Panc1 (cell line): ENCODE data around the gene HMCN2. TPM values are rescaled to one million over a fixed set of nuclear protein-coding genes. Genes with fewer than 3 reads are reported as not detected.

Experiments
- ATAC-seq: fragments of 200-7000 bp; cut with Tn5 transposase; 2 replicates; pipeline ENCODE4 v1.9.1; 2020; ENCODE audit warnings: mild to moderate bottlenecking, moderate library complexity
- BruUV-seq: library from RNA; stranded (reverse); fragments of 400-500 nt; replicated peaks from 2 replicates; lab custom pipeline; 2021; lab: Mats Ljungman, UMichigan
- CTCF ChIA-PET: fragments of 300-600 bp; sonication (Branson Sonifier 250); formaldehyde crosslinking; loops from one replicate; lab custom pipeline; 2022; ENCODE audit warnings: antibody characterized with exemption; lab: Charles Lee
- POLR2A ChIA-PET: fragments of 300-600 bp; sonication (Branson Sonifier 250); formaldehyde crosslinking; loops from one replicate; lab custom pipeline; 2022; ENCODE audit warnings: antibody characterized with exemption; lab: Charles Lee
- DNase-seq: peaks from one replicate; pipeline ENCODE4 v3.0.0-alpha.2; 2010; ENCODE audit warnings: low read depth, low spot score
- H3K27ac ChIP-seq: 2 replicates; pipeline ENCODE4 v1.5.1; 2011; ENCODE audit warnings: mild to moderate bottlenecking, low read length, inconsistent platforms
- H3K27me3 ChIP-seq: fragments of 200-500 bp; sonication (Bioruptor generic); 2 replicates; pipeline ENCODE4 v1.6.0; 2014; ENCODE audit warnings: low read length, inconsistent platforms; ENCODE audit not compliant: control insufficient read depth, insufficient read depth
- H3K36me3 ChIP-seq: fragments of 200-500 bp; sonication (Bioruptor generic); 2 replicates; pipeline ENCODE4 v1.5.1; 2014; ENCODE audit warnings: inconsistent platforms, mild to moderate bottlenecking, low read length, moderate library complexity; ENCODE audit not compliant: control insufficient read depth, insufficient read depth
- H3K4me1 ChIP-seq: 2 replicates; pipeline ENCODE4 v1.5.1; 2011; ENCODE audit warnings: inconsistent platforms, mild to moderate bottlenecking, low read length, moderate library complexity; ENCODE audit not compliant: control insufficient read depth, insufficient read depth
- H3K4me3 ChIP-seq, 2 experiments: 2 replicates each; pipeline ENCODE4 v1.5.1; 2011 to 2012; ENCODE audit warnings: low read depth in 2 of 2, low read length in 2 of 2, mild to moderate bottlenecking in 2 of 2, inconsistent platforms in 1 of 2, moderate library complexity in 1 of 2
- H3K9me3 ChIP-seq: fragments of 200-500 bp; sonication (Bioruptor generic); 2 replicates; pipeline ENCODE4 v1.5.1; 2014; ENCODE audit warnings: low read depth, mild to moderate bottlenecking, inconsistent platforms, low read length, moderate library complexity; ENCODE audit not compliant: control insufficient read depth, insufficient read depth
- CTCF ChIP-seq: fragments of 450-650 bp; IDR thresholded peaks from 2 replicates; pipeline ENCODE4 v1.5.1; 2017; ENCODE audit warnings: mild to moderate bottlenecking
- POLR2AphosphoS5 ChIP-seq: IDR thresholded peaks from 2 replicates; pipeline ENCODE4 v1.6.1; 2012; ENCODE audit warnings: mild to moderate bottlenecking, low read depth, low read length, moderate library complexity
- REST ChIP-seq, 2 experiments: IDR thresholded peaks; 2 replicates each; pipeline ENCODE4 v1.6.1; 2011 to 2012; ENCODE audit warnings: low read depth in 2 of 2, control low read depth in 1 of 2, low read length in 1 of 2, mild to moderate bottlenecking in 1 of 2, moderate library complexity in 1 of 2; ENCODE audit not compliant: insufficient read depth in 1 of 2
- SIN3A ChIP-seq: IDR thresholded peaks from 2 replicates; pipeline ENCODE4 v1.6.1; 2012; ENCODE audit warnings: low read depth, mild to moderate bottlenecking, low read length, moderate library complexity, borderline replicate concordance; ENCODE audit not compliant: insufficient read depth
- TCF7L2 ChIP-seq: IDR thresholded peaks from 2 replicates; pipeline ENCODE4 v1.6.1; 2011; ENCODE audit warnings: mild to moderate bottlenecking, low read depth, low read length, inconsistent platforms
- in situ Hi-C: cut with HindIII; loops from 2 replicates; pipeline ENCODE4 v1.10.0; 2016; ENCODE audit warnings: low sequenced_read_pairs, low pct_unique_long_range_greater_than_20kb
- intact Hi-C: fragments of 100-400 bp; cut with micrococcal nuclease; formaldehyde crosslinking; loops from one replicate; pipeline ENCODE4 v1.10.0; 2022; ENCODE audit not compliant: unreplicated experiment
- total RNA-seq: library from RNA; stranded (reverse); gene quantifications from one replicate; pipeline ENCODE4 v1.2.1, GENCODE V29; 2021; ENCODE audit not compliant: unreplicated experiment

Gene HMCN2
- total RNA-seq, 1 experiment from 2014 or later = 0.05 TPM

GRCh38 chr9:130390986-130391385 lies 125.4 kb downstream of the HMCN2 start:
- Histone ChIP-seq H3K4me1 (no peaks in the 10 kb centered on the region), H3K27ac (no peak overlapping the region), H3K36me3 (no peaks in the 10 kb centered on the region), H3K4me3 (no peak overlapping the region), H3K27me3 (no peaks in the 10 kb centered on the region), H3K9me3 (no peaks in the 10 kb centered on the region)
- intact Hi-C loops (no loop called here), in situ Hi-C loops (no loop called here)
- TF ChIP-seq CTCF (no peak), TCF7L2 (no peak), REST (IDR thresholded peaks at IDR 0.05; ENCODE audit: insufficient read depth in 1 of 2, low read depth in 2 of 2, low read length in 1 of 2) (no peak), SIN3A (no peak), POLR2AphosphoS5 (no peak)
- ATAC-seq (no peak), DNase-seq (no peak)
- ChIA-PET CTCF (no interaction called here), POLR2A (no interaction called here)
- BruUV-seq = no TSS peak

- Histone ChIP-seq H3K9me3 (no peaks in the 10 kb centered on the region), H3K36me3 (no peaks in the 10 kb centered on the region), H3K4me3 (no peak overlapping the region), H3K4me1 (no peaks in the 10 kb centered on the region), H3K27me3 (no peaks in the 10 kb centered on the region), H3K27ac (no peak overlapping the region)
- TF ChIP-seq SIN3A = no peak
- TF ChIP-seq TCF7L2 = no peak
- TF ChIP-seq POLR2AphosphoS5 = no peak
- no peak for TF ChIP-seq CTCF
- no peak for TF ChIP-seq REST (IDR thresholded peaks at IDR 0.05; ENCODE audit: insufficient read depth in 1 of 2, low read depth in 2 of 2, low read length in 1 of 2)
- BruUV-seq = no TSS peak
- POLR2A ChIA-PET = no interaction called here
- in situ Hi-C loops = no loop called here
- CTCF ChIA-PET = no interaction called here
- no peak for ATAC-seq
- DNase-seq = no peak
- intact Hi-C loops = no loop called here
These were observed 126.3 kb downstream of the HMCN2 start for GRCh38 chr9:130391866-130392265.
